Measurements from ENCODE around the gene DCBLD1.

DCBLD1 gene

GRCh38 chr6:117469356-117469755 lies 13.1 kb upstream of the DCBLD1 start:
- in situ Hi-C loops (cut with MboI; ENCODE audit: low sequenced_read_pairs) = no loop called here

GRCh38 chr6:117469791-117470190 lies 12.7 kb upstream of the DCBLD1 start:
- in situ Hi-C loops (cut with MboI; ENCODE audit: low sequenced_read_pairs) = no loop called here

GRCh38 chr6:117472667-117473066 lies 9.8 kb upstream of the DCBLD1 start:
- in situ Hi-C loops (cut with MboI; ENCODE audit: low sequenced_read_pairs) = no loop called here

GRCh38 chr6:117473401-117473800 lies 9.1 kb upstream of the DCBLD1 start:
- in situ Hi-C loops (cut with MboI; ENCODE audit: low sequenced_read_pairs) = no loop called here

GRCh38 chr6:117477988-117478852 lies 4.3 kb upstream of the DCBLD1 start:
- in situ Hi-C loops (cut with MboI; ENCODE audit: low sequenced_read_pairs) = no loop called here

GRCh38 chr6:117478853-117479231 lies 3.6 kb upstream of the DCBLD1 start:
- in situ Hi-C loops (cut with MboI; ENCODE audit: low sequenced_read_pairs) = no loop called here

GRCh38 chr6:117480651-117481050 lies 1.8 kb upstream of the DCBLD1 start:
- in situ Hi-C loops (cut with MboI; ENCODE audit: low sequenced_read_pairs) = no loop called here

GRCh38 chr6:117481278-117481925 lies 1.1 kb upstream of the DCBLD1 start:
- in situ Hi-C loops (cut with MboI; ENCODE audit: low sequenced_read_pairs) = no loop called here

- in situ Hi-C loops (cut with MboI; ENCODE audit: low sequenced_read_pairs) = no loop called here
Measured at GRCh38 chr6:117481926-117482239, 591 bp upstream of the DCBLD1 start.

- in situ Hi-C loops (cut with MboI; ENCODE audit: low sequenced_read_pairs) = no loop called here
Measured at GRCh38 chr6:117483004-117483644, 650 bp downstream of the DCBLD1 start.

- in situ Hi-C loops (cut with MboI; ENCODE audit: low sequenced_read_pairs) = no loop called here
Measured at GRCh38 chr6:117483645-117484016, 1.2 kb downstream of the DCBLD1 start.

- in situ Hi-C loops (cut with MboI; ENCODE audit: low sequenced_read_pairs) = no loop called here
Measured at GRCh38 chr6:117484052-117484646, 1.7 kb downstream of the DCBLD1 start.

GRCh38 chr6:117485433-117485832 lies 3.0 kb downstream of the DCBLD1 start:
- in situ Hi-C loops (cut with MboI; ENCODE audit: low sequenced_read_pairs) = no loop called here

- in situ Hi-C loops (cut with MboI; ENCODE audit: low sequenced_read_pairs) = no loop called here
Measured at GRCh38 chr6:117487821-117488220, 5.3 kb downstream of the DCBLD1 start.

- in situ Hi-C loops (cut with MboI; ENCODE audit: low sequenced_read_pairs) = no loop called here
Measured at GRCh38 chr6:117489003-117489402, 6.5 kb downstream of the DCBLD1 start.

- in situ Hi-C loops (cut with MboI; ENCODE audit: low sequenced_read_pairs) = no loop called here
Measured at GRCh38 chr6:117491916-117492315, 9.4 kb downstream of the DCBLD1 start.

GRCh38 chr6:117493470-117493869 lies 11.0 kb downstream of the DCBLD1 start:
- in situ Hi-C loops (cut with MboI; ENCODE audit: low sequenced_read_pairs) = no loop called here

- in situ Hi-C loops (cut with MboI; ENCODE audit: low sequenced_read_pairs) = no loop called here
Measured at GRCh38 chr6:117494283-117494682, 11.8 kb downstream of the DCBLD1 start.

- in situ Hi-C loops (cut with MboI; ENCODE audit: low sequenced_read_pairs) = no loop called here
Measured at GRCh38 chr6:117494694-117495318, 12.3 kb downstream of the DCBLD1 start.

GRCh38 chr6:117495425-117495824 lies 13.0 kb downstream of the DCBLD1 start:
- in situ Hi-C loops (cut with MboI; ENCODE audit: low sequenced_read_pairs) = no loop called here

GRCh38 chr6:117495869-117496268 lies 13.4 kb downstream of the DCBLD1 start:
- in situ Hi-C loops (cut with MboI; ENCODE audit: low sequenced_read_pairs) = no loop called here

Measured in HL-60/S4 (cell line).